Activated CD8-positive, alpha-beta T cell treated with anti-CD3 and anti-CD28 coated beads for 36 hours (primary cell): Measurements from ENCODE around the gene MKRN2. TPM values are rescaled to one million over a fixed set of nuclear protein-coding genes. Genes with fewer than 3 reads are reported as not detected.

ENCODE experiments used
- ATAC-seq: fragments of 200-7000 bp; cut with Tn5 transposase; one replicate; pipeline ENCODE4 v1.10.0; 2021; ENCODE audit warnings: mild to moderate bottlenecking, moderate library complexity
- CTCF ChIA-PET: fragments of 350-600 bp; sonication (Branson Sonifier 250); formaldehyde crosslinking; loops from one replicate; lab custom pipeline; 2021; ENCODE audit warnings: antibody characterized with exemption; lab: Charles Lee
- POLR2A ChIA-PET: fragments of 350-600 bp; sonication (Branson Sonifier 250); formaldehyde crosslinking; loops from one replicate; lab custom pipeline; 2021; ENCODE audit warnings: antibody characterized with exemption; lab: Charles Lee
- DNase-seq: peaks from one replicate; pipeline ENCODE4 v3.0.0-alpha.2; 2020
- H3K27ac Mint-ChIP-seq: one replicate; pipeline ENCODE4 v1.8.0; 2021; ENCODE audit warnings: mild to moderate bottlenecking, mixed read lengths
- H3K27me3 Mint-ChIP-seq: one replicate; pipeline ENCODE4 v1.8.0; 2021; ENCODE audit warnings: mixed read lengths
- H3K36me3 Mint-ChIP-seq: one replicate; pipeline ENCODE4 v1.8.0; 2021; ENCODE audit warnings: low read depth, mixed read lengths
- H3K4me1 Mint-ChIP-seq: one replicate; pipeline ENCODE4 v1.8.0; 2021; ENCODE audit warnings: low read depth, mixed read lengths
- H3K4me3 Mint-ChIP-seq: one replicate; pipeline ENCODE4 v1.8.0; 2021; ENCODE audit warnings: mild to moderate bottlenecking, moderate library complexity, mixed read lengths
- H3K9me3 Mint-ChIP-seq: one replicate; pipeline ENCODE4 v1.8.0; 2021; ENCODE audit warnings: mixed read lengths
- intact Hi-C: fragments of 100-400 bp; cut with micrococcal nuclease; formaldehyde crosslinking; loops from one replicate; pipeline ENCODE4 v1.10.0; 2022
- total RNA-seq, 2 experiments: library from RNA; stranded (reverse); gene quantifications; one replicate each; pipeline ENCODE4 v1.2.3, GENCODE V29; 2021
- TF ChIP-seq, protein P1 (sequence below): fragments of 200-600 bp; IDR thresholded peaks from one replicate; pipeline ENCODE4 v1.8.0; 2022; ENCODE audit warnings: antibody characterized with exemption, mild to moderate bottlenecking

The MKRN2 gene
- total RNA-seq, 2 experiments from 2014 or later = 27.8 to 28.2 TPM

- ChIA-PET CTCF (interaction anchor here (0.7 kb wide), 1 partner anchor 31 kb away, joined by 4 read pairs; no protein-coding TSS in a partner anchor), POLR2A (interaction anchor here (1.0 kb wide), 1 partner anchor 13 kb away, joined by 3 read pairs; no protein-coding TSS in a partner anchor)
- Mint-ChIP-seq H3K9me3 (no peaks in the 10 kb centered on the region), H3K4me1 (no peaks in the 10 kb centered on the region), H3K27ac (no peak overlapping the region), H3K36me3 (peaks cover 48% of the 10 kb centered on the region), H3K4me3 (no peak overlapping the region), H3K27me3 (no peaks in the 10 kb centered on the region)
- ATAC-seq (no peak), DNase-seq (no peak)
- TF ChIP-seq, protein P1, sequence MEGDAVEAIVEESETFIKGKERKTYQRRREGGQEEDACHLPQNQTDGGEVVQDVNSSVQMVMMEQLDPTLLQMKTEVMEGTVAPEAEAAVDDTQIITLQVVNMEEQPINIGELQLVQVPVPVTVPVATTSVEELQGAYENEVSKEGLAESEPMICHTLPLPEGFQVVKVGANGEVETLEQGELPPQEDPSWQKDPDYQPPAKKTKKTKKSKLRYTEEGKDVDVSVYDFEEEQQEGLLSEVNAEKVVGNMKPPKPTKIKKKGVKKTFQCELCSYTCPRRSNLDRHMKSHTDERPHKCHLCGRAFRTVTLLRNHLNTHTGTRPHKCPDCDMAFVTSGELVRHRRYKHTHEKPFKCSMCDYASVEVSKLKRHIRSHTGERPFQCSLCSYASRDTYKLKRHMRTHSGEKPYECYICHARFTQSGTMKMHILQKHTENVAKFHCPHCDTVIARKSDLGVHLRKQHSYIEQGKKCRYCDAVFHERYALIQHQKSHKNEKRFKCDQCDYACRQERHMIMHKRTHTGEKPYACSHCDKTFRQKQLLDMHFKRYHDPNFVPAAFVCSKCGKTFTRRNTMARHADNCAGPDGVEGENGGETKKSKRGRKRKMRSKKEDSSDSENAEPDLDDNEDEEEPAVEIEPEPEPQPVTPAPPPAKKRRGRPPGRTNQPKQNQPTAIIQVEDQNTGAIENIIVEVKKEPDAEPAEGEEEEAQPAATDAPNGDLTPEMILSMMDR = no peak
- intact Hi-C loops = no loop called here
Measured at GRCh38 chr3:12593473-12593872, 36.6 kb downstream of the MKRN2 start.

DNA sequence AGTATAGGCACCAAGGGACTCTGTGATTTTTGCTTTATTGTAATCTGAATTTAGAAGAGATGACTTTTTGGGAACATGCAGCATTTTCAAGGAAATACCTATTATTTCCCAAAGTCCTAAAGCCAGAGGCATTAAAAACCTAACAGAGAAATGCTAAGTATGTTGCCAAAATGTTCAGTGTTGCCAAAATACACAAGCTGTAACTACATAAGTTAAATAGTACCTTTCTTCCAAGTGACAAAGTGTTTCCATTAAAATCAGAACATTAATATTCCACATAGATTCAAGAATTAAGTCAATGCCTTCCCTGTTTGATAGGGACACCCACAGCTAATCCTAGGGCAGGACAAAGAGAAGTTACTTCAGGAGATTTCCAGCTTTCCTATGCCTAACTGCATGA, 42.0 kb downstream of the MKRN2 start:
- Mint-ChIP-seq H3K36me3 (peaks cover 38% of the 10 kb centered on the region), H3K27ac (peak overlapping the region; percentile 4)
- TF ChIP-seq, protein P1 = no peak

GRCh38 chr3:12601072-12601471, 44.2 kb downstream of the MKRN2 start:
- TF ChIP-seq, protein P1 = no peak
- Mint-ChIP-seq H3K4me3 (no peak overlapping the region), H3K36me3 (peaks cover 43% of the 10 kb centered on the region), H3K4me1 (peaks cover 3% of the 10 kb centered on the region), H3K9me3 (no peaks in the 10 kb centered on the region), H3K27ac (no peak overlapping the region), H3K27me3 (no peaks in the 10 kb centered on the region)
- ATAC-seq (no peak), DNase-seq (no peak)
- intact Hi-C loops = no loop called here
- ChIA-PET POLR2A (interaction anchor here (1.0 to 1.2 kb wide), 2 partner anchors 9 to 32 kb away, joined by 3 to 5 read pairs; no protein-coding TSS in a partner anchor), CTCF (interaction anchor here (1.1 to 2.5 kb wide), 6 partner anchors 9 to 119 kb away, joined by 3 to 9 read pairs (median 4); no protein-coding TSS in a partner anchor)

More for the DNA sequence above, 42.0 kb downstream of the MKRN2 start:
- H3K27me3 Mint-ChIP-seq = no peaks in the 10 kb centered on the region
- ChIA-PET CTCF (interaction anchor here (1.1 to 1.3 kb wide), 2 partner anchors 20 to 31 kb away, joined by 3 to 4 read pairs; no protein-coding TSS in a partner anchor), POLR2A (interaction anchor here (0.9 kb wide), 1 partner anchor 16 kb away, joined by 3 read pairs; no protein-coding TSS in a partner anchor)
- no peaks in the 10 kb centered on the region for H3K9me3 Mint-ChIP-seq
- intact Hi-C loops = no loop called here
- no peak for DNase-seq
- ATAC-seq = no peak
- no peak overlapping the region for H3K4me3 Mint-ChIP-seq
- peaks cover 3% of the 10 kb centered on the region for H3K4me1 Mint-ChIP-seq

GRCh38 chr3:12603969-12604368, 47.1 kb downstream of the MKRN2 start:
- H3K9me3 Mint-ChIP-seq = no peaks in the 10 kb centered on the region
- ATAC-seq = no peak
- no peak for DNase-seq
- H3K27me3 Mint-ChIP-seq = no peaks in the 10 kb centered on the region
- no peak overlapping the region for H3K4me3 Mint-ChIP-seq
- intact Hi-C loops = no loop called here
- POLR2A ChIA-PET = no interaction called here
- peaks cover 17% of the 10 kb centered on the region for H3K4me1 Mint-ChIP-seq
- H3K27ac Mint-ChIP-seq = no peak overlapping the region
- H3K36me3 Mint-ChIP-seq = peaks cover 53% of the 10 kb centered on the region
- TF ChIP-seq, protein P1 = no peak
- CTCF ChIA-PET = no interaction called here

GRCh38 chr3:12608376-12608775, 51.5 kb downstream of the MKRN2 start:
- intact Hi-C loops = no loop called here
- Mint-ChIP-seq H3K27ac (no peak overlapping the region), H3K9me3 (no peaks in the 10 kb centered on the region), H3K27me3 (no peaks in the 10 kb centered on the region), H3K4me3 (no peak overlapping the region), H3K4me1 (peaks cover 25% of the 10 kb centered on the region), H3K36me3 (peaks cover 53% of the 10 kb centered on the region)
- DNase-seq (no peak), ATAC-seq (no peak)
- CTCF ChIA-PET = no interaction called here
- TF ChIP-seq, protein P1 = no peak
- POLR2A ChIA-PET = interaction anchor here (0.6 kb wide), 1 partner anchor 79 kb away, joined by 4 read pairs; no protein-coding TSS in a partner anchor
